Choroid plexus epithelial cell (primary cell): ENCODE measurements around the gene CNOT8.
"Not testable (repeated sequence)": the region's sequence is repeated elsewhere in the genome, so short reads cannot be mapped to it uniquely, and the experiment has no call there.

Experiments used
- DNase-seq: peaks from one replicate; pipeline ENCODE4 v3.0.0-alpha.2; 2010; ENCODE audit warnings: low read depth
- H3K4me3 ChIP-seq: 2 replicates; pipeline ENCODE4 v1.5.1; 2011; ENCODE audit warnings: low read depth, mild to moderate bottlenecking, control low read depth, low read length, moderate library complexity
- CTCF ChIP-seq: conservative IDR thresholded peaks from 2 replicates; pipeline ENCODE4 v1.5.1; 2011; ENCODE audit warnings: low read depth, mild to moderate bottlenecking, control low read depth, inconsistent platforms, low read length, moderate library complexity

CNOT8 gene

GRCh38 chr5:154815684-154816247, 42.7 kb upstream of the CNOT8 start:
- TF ChIP-seq CTCF = no peak
- no peak overlapping the region for H3K4me3 ChIP-seq
- no peak for DNase-seq

- DNase-seq = no peak
- no peak overlapping the region for H3K4me3 ChIP-seq
- no peak for TF ChIP-seq CTCF
Measured at GRCh38 chr5:154816891-154817492, 41.4 kb upstream of the CNOT8 start.

DNA sequence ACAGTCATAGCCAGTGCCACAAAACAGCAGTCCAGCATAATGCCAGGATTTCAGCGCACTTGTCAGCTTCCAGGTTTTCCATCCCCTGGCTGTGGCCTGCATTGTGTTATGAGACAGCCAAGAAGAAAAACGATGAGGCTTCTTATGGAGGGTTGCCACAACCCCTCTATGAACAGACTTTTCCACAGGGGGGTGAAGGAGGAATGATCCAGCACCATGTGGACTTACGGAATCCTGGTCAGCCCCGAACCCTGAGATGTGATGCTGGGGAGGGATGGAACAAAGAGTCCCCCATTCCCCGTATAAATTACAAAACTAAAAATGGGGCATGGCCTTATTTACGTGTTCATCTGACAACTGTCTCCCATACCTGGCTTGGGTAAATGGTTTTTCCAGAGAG, 40.6 kb upstream of the CNOT8 start:
- DNase-seq = no peak
- H3K4me3 ChIP-seq = no peak overlapping the region
- no peak for TF ChIP-seq CTCF

DNA sequence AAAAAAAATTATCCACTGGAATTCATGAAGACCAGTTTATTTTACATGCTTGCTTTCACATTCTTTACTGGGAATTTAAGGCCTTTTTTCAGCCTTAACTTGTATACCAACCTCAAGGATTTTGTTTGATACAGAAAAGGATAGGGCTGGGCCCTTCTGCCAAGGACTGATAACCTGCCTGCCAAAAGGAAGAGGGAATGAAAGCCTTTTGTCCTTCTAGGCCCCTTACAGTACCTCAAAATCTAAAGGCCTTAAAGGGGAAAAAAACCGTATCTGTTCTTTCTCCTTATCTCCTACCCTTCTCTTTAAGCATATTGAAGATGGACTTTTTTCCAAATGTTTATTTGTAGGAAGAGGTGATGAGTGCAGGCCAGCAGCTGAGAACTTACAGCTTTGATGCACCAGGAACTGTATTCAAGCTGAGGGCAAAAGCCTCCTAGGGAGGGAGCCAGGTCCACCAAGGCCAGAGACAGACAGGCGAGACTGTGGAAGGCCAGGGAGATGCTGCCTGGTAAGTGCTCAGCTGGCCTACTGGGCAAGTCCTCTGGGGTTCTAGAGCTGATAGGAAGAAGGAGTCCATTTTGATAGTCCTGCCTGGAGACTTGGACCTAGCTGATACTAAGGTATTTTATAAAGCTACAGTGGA, 39.8 kb upstream of the CNOT8 start:
- DNase-seq = peak; percentile 28
- no peak overlapping the region for H3K4me3 ChIP-seq
- no peak for TF ChIP-seq CTCF

- no peak for TF ChIP-seq CTCF
- no peak for DNase-seq
- no peak overlapping the region for H3K4me3 ChIP-seq
Measured at GRCh38 chr5:154819546-154819945, 38.9 kb upstream of the CNOT8 start.

- no peak for DNase-seq
- no peak for TF ChIP-seq CTCF
- no peak overlapping the region for H3K4me3 ChIP-seq
Measured at GRCh38 chr5:154820383-154820782, 38.0 kb upstream of the CNOT8 start.

DNA sequence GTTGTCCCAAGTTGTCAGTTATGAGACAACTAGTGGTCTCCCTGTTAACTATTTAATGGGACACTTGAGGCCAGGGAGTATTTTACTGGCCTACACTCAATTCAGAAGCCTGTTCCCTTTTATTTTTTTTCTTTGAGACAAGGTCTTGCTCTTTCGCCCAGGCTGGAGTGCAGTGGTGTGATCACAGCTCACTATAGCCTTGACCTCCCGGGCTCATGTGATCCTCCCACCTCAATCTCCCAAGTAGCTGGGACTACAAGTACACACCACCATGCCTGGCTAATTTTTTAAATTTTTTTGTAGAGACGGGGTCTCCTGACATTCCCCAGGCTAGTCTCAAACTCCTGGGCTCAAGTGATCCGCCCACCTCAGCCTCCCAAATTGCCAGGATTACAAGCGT, 35.5 kb upstream of the CNOT8 start:
- not testable (repeated sequence) for DNase-seq, H3K4me3 ChIP-seq
